BLaER1 (cell line): Measurements from ENCODE around the gene KATNB1.

ENCODE experiments used
- H3K27ac ChIP-seq: shearing (Covaris generic); formaldehyde crosslinking; 2 replicates; pipeline ENCODE4 v1.8.1; 2022
- H3K27me3 ChIP-seq: shearing (Covaris generic); formaldehyde crosslinking; 2 replicates; pipeline ENCODE4 v1.8.1; 2022
- H3K36me3 ChIP-seq: shearing (Covaris generic); formaldehyde crosslinking; 2 replicates; pipeline ENCODE4 v1.8.1; 2022
- H3K4me1 ChIP-seq: shearing (Covaris generic); formaldehyde crosslinking; 2 replicates; pipeline ENCODE4 v1.8.1; 2022
- H3K4me2 ChIP-seq: shearing (Covaris generic); formaldehyde crosslinking; 2 replicates; pipeline ENCODE4 v1.8.1; 2022
- H3K4me3 ChIP-seq: shearing (Covaris generic); formaldehyde crosslinking; 2 replicates; pipeline ENCODE4 v1.8.1; 2022
- H3K9ac ChIP-seq: shearing (Covaris generic); formaldehyde crosslinking; 2 replicates; pipeline ENCODE4 v1.8.1; 2022
- H3K9me3 ChIP-seq: shearing (Covaris generic); formaldehyde crosslinking; 2 replicates; pipeline ENCODE4 v1.8.1; 2022
- H4K20me1 ChIP-seq: shearing (Covaris generic); formaldehyde crosslinking; 2 replicates; pipeline ENCODE4 v1.8.1; 2022
- Cebpa-rat ChIP-seq: shearing (Covaris generic); IDR thresholded peaks from 2 replicates; pipeline ENCODE4 v1.8.1; 2022

Gene KATNB1

DNA sequence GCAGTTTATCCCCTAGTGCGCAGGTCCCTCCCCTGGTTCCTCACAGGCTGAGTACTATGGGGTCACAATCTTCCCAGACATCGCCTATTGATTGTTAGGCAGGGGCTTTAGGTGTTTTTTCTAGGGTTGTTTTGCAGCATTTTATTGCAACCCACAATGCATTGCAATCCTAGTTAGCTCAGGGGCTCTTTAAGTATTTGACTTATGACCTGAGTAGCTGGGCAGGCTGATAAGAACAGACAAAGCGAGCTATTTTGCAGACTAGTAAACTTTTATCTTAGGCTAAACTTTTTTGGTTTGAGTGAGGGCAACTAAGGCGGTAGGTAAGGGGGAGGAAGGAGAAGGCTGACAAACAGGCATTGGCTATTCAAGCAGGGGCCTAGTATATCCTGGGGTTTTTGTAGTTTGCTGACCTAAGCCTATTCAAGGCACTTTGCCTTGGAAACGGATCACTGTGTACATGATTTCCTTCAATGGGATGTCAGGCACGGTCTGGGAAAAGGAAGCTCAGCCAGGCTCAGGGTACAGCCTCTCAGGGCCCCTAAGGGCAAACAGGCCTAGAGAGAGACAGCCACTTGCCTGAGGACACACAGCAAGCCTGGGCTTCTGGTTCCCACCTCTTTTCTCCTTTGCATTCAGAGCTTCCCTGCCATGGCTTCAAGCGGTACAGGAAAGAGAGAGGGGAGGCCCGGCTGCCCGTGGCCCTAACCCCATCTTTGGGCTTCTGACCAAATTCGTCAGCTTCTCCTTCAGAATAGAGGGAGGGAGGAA is 34.6 kb upstream of the KATNB1 start:
- Histone ChIP-seq H3K4me1 (0 out of 2 replicates have a peak, but pooled peaks cover 6% of the 10 kb centered on the region), H3K9ac (no peak overlapping the region), H3K27ac (no peak overlapping the region), H3K4me3 (no peak overlapping the region), H3K27me3 (no peaks in the 10 kb centered on the region), H4K20me1 (no peaks in the 10 kb centered on the region), H3K36me3 (no peaks in the 10 kb centered on the region), H3K9me3 (no peaks in the 10 kb centered on the region), H3K4me2 (no peak overlapping the region)
- no peak for TF ChIP-seq Cebpa-rat

- Histone ChIP-seq H3K27me3 (no peaks in the 10 kb centered on the region), H3K27ac (no peak overlapping the region), H3K4me1 (0 out of 2 replicates have a peak, but pooled peaks cover 6% of the 10 kb centered on the region), H3K4me2 (no peak overlapping the region), H4K20me1 (no peaks in the 10 kb centered on the region), H3K9me3 (no peaks in the 10 kb centered on the region), H3K36me3 (no peaks in the 10 kb centered on the region), H3K9ac (no peak overlapping the region), H3K4me3 (no peak overlapping the region)
- no peak for TF ChIP-seq Cebpa-rat
Observed at GRCh38 chr16:57701759-57702371, 33.7 kb upstream of the KATNB1 start.

- no peak overlapping the region for H3K4me3 ChIP-seq
- H3K36me3 ChIP-seq = no peaks in the 10 kb centered on the region
- no peaks in the 10 kb centered on the region for H3K9me3 ChIP-seq
- no peak overlapping the region for H3K27ac ChIP-seq
- H3K4me2 ChIP-seq = no peak overlapping the region
- no peak overlapping the region for H3K9ac ChIP-seq
- TF ChIP-seq Cebpa-rat = no peak
- 0 out of 2 replicates have a peak, but pooled peaks cover 6% of the 10 kb centered on the region for H3K4me1 ChIP-seq
- H3K27me3 ChIP-seq = no peaks in the 10 kb centered on the region
- no peaks in the 10 kb centered on the region for H4K20me1 ChIP-seq
Observed at GRCh38 chr16:57703416-57704010, 32.1 kb upstream of the KATNB1 start.

DNA sequence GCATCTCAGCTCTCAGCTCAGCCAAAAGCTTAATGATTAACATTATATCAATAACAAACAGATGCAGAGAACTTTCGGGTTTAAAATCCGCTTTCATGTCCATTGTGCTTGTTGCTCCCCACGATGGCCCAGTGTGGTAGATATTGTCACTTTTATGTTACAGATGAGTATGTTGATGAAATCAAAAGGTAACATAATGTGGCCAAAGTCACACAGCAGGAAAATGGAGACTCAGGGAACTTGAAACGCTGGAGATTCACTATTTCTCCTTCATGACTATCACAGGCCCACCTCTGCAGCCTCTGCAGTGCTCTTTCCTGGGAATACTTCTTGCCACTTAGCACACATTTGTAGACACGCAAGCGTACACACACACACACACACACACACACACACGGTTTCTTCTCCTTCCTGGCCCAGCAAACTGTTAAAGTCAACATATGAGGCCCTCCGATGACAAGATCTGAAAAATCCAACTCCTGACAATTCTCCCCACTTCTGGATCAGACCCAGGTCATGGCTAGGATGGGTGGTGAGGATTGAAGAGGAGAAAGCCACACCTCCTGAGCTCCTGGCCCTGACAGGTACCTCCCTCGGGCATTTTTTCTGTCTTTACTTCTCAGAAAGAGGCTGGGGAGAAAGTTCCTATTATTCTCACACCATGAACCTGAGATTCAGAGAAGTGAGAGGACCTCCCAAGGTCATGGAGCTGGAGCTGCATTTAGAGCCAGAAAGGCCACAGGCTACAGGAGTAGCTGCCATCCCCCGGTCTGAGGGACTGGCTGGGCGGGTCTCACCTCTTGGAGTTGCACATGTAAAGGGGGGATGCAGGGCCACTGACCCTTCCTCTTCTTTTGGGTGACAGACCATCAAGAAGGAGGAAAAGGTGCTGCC is 31.3 kb upstream of the KATNB1 start:
- no peaks in the 10 kb centered on the region for H3K36me3 ChIP-seq
- H3K27me3 ChIP-seq = no peaks in the 10 kb centered on the region
- no peak overlapping the region for H3K4me2 ChIP-seq
- H3K9ac ChIP-seq = no peak overlapping the region
- no peak overlapping the region for H3K4me3 ChIP-seq
- no peaks in the 10 kb centered on the region for H4K20me1 ChIP-seq
- no peak for TF ChIP-seq Cebpa-rat
- H3K27ac ChIP-seq = no peak overlapping the region
- H3K9me3 ChIP-seq = no peaks in the 10 kb centered on the region
- 0 out of 2 replicates have a peak, but pooled peaks cover 6% of the 10 kb centered on the region for H3K4me1 ChIP-seq

- no peaks in the 10 kb centered on the region for H3K27me3 ChIP-seq
- H3K4me3 ChIP-seq = no peak overlapping the region
- no peak for TF ChIP-seq Cebpa-rat
- no peaks in the 10 kb centered on the region for H4K20me1 ChIP-seq
- no peak overlapping the region for H3K4me2 ChIP-seq
- no peaks in the 10 kb centered on the region for H3K36me3 ChIP-seq
- H3K27ac ChIP-seq = no peak overlapping the region
- H3K9ac ChIP-seq = no peak overlapping the region
- no peaks in the 10 kb centered on the region for H3K9me3 ChIP-seq
- H3K4me1 ChIP-seq = no peaks in the 10 kb centered on the region
Observed at GRCh38 chr16:57704905-57705852, 30.4 kb upstream of the KATNB1 start.

DNA sequence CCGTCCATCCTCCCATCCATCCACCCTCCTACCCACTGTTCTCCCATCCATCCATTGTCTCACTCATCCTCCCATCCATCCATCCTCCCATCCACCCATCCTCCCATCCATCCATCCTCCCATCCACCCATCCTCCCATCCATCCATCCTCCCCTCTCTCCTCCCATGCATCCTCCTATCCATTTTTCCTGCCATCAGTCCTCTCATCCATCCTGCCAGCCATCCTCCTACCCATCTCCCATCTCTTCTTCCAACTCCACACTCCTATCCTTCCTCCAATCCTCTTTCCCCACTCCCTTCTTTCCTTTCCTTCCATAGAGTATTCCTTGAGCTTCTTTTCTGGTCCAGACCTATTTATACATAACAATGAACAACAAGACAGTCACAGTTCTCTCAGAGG is 28.9 kb upstream of the KATNB1 start:
- no peak overlapping the region for H3K9ac ChIP-seq
- H3K36me3 ChIP-seq = no peaks in the 10 kb centered on the region
- no peaks in the 10 kb centered on the region for H3K27me3 ChIP-seq
- no peak for TF ChIP-seq Cebpa-rat
- no peaks in the 10 kb centered on the region for H3K4me1 ChIP-seq
- H3K4me2 ChIP-seq = no peak overlapping the region
- H3K9me3 ChIP-seq = no peaks in the 10 kb centered on the region
- no peak overlapping the region for H3K4me3 ChIP-seq
- no peak overlapping the region for H3K27ac ChIP-seq
- H4K20me1 ChIP-seq = no peaks in the 10 kb centered on the region

DNA sequence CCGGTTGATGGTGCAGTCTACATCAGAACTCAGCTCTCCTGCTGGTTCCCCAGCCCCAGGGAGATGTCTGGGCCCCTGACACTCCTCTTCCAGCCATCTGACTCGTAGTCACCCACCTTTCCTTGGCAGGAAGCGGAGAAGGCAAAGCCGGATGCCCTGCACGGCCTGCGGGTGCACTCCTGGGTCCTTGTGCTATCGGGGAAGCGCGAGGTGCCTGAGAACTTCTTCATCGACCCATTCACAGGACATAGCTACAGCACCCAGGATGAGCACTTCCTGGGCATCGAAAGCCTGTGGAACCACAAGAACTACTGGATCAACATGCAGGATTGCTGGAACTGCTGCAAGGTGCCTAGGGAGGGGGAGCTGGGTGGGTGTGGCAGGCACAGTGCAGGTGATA is 28.2 kb upstream of the KATNB1 start:
- Histone ChIP-seq H3K4me1 (no peaks in the 10 kb centered on the region), H3K9ac (no peak overlapping the region), H3K36me3 (no peaks in the 10 kb centered on the region), H3K4me3 (no peak overlapping the region), H3K27ac (no peak overlapping the region), H3K9me3 (no peaks in the 10 kb centered on the region), H3K27me3 (no peaks in the 10 kb centered on the region), H4K20me1 (no peaks in the 10 kb centered on the region), H3K4me2 (no peak overlapping the region)
- no peak for TF ChIP-seq Cebpa-rat

GRCh38 chr16:57708168-57708567 is 27.4 kb upstream of the KATNB1 start:
- H3K9me3 ChIP-seq = no peaks in the 10 kb centered on the region
- no peaks in the 10 kb centered on the region for H4K20me1 ChIP-seq
- no peaks in the 10 kb centered on the region for H3K27me3 ChIP-seq
- H3K36me3 ChIP-seq = no peaks in the 10 kb centered on the region
- TF ChIP-seq Cebpa-rat = no peak
- no peaks in the 10 kb centered on the region for H3K4me1 ChIP-seq
- H3K4me2 ChIP-seq = no peak overlapping the region
- H3K27ac ChIP-seq = no peak overlapping the region
- no peak overlapping the region for H3K9ac ChIP-seq
- no peak overlapping the region for H3K4me3 ChIP-seq

GRCh38 chr16:57709663-57710062 is 25.9 kb upstream of the KATNB1 start:
- Histone ChIP-seq H3K27ac (no peak overlapping the region), H4K20me1 (no peaks in the 10 kb centered on the region), H3K4me3 (no peak overlapping the region), H3K4me2 (no peak overlapping the region), H3K9ac (no peak overlapping the region), H3K9me3 (no peaks in the 10 kb centered on the region), H3K27me3 (no peaks in the 10 kb centered on the region), H3K36me3 (no peaks in the 10 kb centered on the region), H3K4me1 (no peaks in the 10 kb centered on the region)
- 0 out of 2 replicates have a peak, but pooled peaks have one; percentile 16 for TF ChIP-seq Cebpa-rat
